BJ (cell line): Measurements from ENCODE around the gene PIK3CD. TPM values are rescaled to one million over a fixed set of nuclear protein-coding genes. Genes with fewer than 3 reads are reported as not detected.

Experiments used
- CTCF ChIA-PET: fragments of 350-600 bp; formaldehyde crosslinking; extraction: SDS; loops from one replicate; lab custom pipeline; 2021; ENCODE audit warnings: antibody characterized with exemption, inconsistent platforms; lab: Yijun Ruan, JAX
- POLR2A ChIA-PET: fragments of 300-600 bp; sonication (Branson Sonifier 250); formaldehyde crosslinking; extraction: SDS; loops from one replicate; lab custom pipeline; 2021; ENCODE audit warnings: antibody characterized with exemption; lab: Charles Lee
- DNase-seq: peaks from one replicate; pipeline ENCODE4 v3.0.0-alpha.2; 2011; ENCODE audit warnings: low read depth
- H3K27me3 ChIP-seq: 2 replicates; pipeline ENCODE4 v1.6.0; 2011; ENCODE audit warnings: low read length; ENCODE audit not compliant: control insufficient read depth, insufficient read depth
- H3K36me3 ChIP-seq: 2 replicates; pipeline ENCODE4 v1.5.1; 2011; ENCODE audit warnings: low read length; ENCODE audit not compliant: control insufficient read depth, insufficient read depth
- H3K4me3 ChIP-seq: 2 replicates; pipeline ENCODE4 v1.5.1; 2011; ENCODE audit warnings: low read depth, mild to moderate bottlenecking, control low read depth, low read length
- polyA plus RNA-seq: library from polyadenylated mRNA; depleted of rRNA; stranded (reverse); fragments of >200 nt; gene quantifications from 2 replicates; pipeline ENCODE4 v1.2.3, GENCODE V29; 2011
- TF ChIP-seq, protein P1 (sequence below): IDR thresholded peaks from 2 replicates; pipeline ENCODE4 v1.5.1; 2011; ENCODE audit warnings: low read depth, mild to moderate bottlenecking, control low read depth, inconsistent platforms, low read length, moderate library complexity; ENCODE audit not compliant: insufficient read depth

Gene PIK3CD
- polyA plus RNA-seq, 1 experiment = 9.2 TPM

DNA sequence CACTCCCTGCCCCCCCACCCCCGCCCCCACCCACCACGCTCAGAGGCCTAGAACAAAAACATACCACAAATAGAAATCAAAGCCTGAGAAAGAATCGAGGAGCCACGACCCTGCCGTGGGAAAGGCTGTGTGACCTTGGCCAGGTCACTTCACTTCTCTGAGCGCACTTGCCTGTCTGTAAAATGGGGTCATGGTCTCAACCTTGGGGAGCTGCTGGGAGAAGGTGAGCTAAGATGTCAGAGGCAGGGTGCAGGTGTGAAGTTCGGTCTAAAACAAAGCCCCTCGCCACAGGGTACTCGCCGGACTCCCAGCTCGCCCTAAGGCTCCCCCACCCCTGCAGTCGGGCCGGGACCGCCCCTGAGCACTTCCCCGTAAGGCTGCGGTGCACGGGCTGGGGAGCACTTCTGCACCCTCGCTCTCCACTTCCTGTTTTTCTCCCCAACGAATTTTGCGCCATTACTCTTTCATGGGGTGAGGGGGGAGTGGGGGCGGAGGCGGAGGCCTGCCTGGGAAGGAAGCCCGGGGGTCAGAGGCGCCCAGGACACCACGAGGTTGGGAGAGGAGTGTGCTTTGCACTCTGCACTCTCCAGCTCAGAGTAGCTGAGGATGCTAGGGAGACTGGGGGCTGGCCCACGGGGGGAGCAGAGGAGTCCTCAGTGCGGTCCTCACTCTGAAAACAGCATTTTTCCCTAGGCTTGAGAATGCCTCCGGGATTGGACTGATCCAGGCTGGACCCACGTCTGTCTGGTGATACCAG, 21.9 kb upstream of the PIK3CD start:
- Histone ChIP-seq H3K27me3 (no peaks in the 10 kb centered on the region), H3K4me3 (no peak overlapping the region), H3K36me3 (no peaks in the 10 kb centered on the region)
- CTCF ChIA-PET = interaction anchor here (1.3 to 5.1 kb wide), 4 partner anchors 89 to 240 kb away, joined by 5 to 50 read pairs (median 33); no protein-coding TSS in a partner anchor
- no peak for DNase-seq
- TF ChIP-seq, protein P1, sequence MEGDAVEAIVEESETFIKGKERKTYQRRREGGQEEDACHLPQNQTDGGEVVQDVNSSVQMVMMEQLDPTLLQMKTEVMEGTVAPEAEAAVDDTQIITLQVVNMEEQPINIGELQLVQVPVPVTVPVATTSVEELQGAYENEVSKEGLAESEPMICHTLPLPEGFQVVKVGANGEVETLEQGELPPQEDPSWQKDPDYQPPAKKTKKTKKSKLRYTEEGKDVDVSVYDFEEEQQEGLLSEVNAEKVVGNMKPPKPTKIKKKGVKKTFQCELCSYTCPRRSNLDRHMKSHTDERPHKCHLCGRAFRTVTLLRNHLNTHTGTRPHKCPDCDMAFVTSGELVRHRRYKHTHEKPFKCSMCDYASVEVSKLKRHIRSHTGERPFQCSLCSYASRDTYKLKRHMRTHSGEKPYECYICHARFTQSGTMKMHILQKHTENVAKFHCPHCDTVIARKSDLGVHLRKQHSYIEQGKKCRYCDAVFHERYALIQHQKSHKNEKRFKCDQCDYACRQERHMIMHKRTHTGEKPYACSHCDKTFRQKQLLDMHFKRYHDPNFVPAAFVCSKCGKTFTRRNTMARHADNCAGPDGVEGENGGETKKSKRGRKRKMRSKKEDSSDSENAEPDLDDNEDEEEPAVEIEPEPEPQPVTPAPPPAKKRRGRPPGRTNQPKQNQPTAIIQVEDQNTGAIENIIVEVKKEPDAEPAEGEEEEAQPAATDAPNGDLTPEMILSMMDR = no peak
- POLR2A ChIA-PET = no interaction called here

DNA sequence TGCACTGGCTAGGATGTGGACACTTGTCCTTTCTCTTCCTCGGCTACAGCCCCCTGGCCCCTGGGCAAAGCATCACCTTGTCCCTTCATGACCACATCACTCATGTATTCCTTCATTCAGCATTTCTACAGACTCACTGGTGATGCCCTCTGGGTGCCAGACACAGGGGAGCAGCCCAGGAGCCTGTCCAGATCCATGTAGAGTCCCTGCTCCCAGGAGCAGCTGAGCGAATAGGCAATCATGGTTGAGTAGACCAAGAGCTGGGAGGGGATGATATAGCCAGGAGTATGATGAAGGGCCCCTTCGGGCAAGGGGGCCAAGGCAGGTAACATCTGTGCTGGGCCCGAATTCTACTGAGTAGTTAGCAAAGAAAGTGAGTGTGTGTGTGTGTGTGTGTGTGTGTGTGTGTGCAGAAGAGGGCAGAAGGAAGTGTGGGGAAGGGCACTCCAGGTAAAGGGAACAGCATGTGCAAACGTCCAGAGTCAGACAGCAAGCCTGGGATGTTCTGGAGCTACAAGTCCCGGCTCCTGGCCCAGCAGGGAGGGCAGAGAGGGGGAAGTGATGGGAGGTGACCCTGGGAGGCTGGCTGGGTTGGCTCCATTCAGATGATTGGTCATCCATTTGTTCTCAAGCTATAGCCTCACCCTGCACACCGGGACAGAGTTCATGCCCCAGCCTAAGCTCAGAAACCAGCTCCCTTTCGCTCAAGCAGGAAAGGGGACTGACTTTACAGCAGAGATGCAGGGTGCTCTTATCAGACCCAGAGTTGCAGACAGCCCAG, 21.0 kb upstream of the PIK3CD start:
- CTCF ChIA-PET = interaction anchor here (0.7 to 5.1 kb wide), 6 partner anchors 28 to 238 kb away, joined by 3 to 28 read pairs (median 5); no protein-coding TSS in a partner anchor
- no peak for DNase-seq
- no peaks in the 10 kb centered on the region; the same call in 1 of the 2 replicates for H3K27me3 ChIP-seq
- TF ChIP-seq, protein P1 = no peak
- H3K4me3 ChIP-seq = no peak overlapping the region
- H3K36me3 ChIP-seq = no peaks in the 10 kb centered on the region
- POLR2A ChIA-PET = interaction anchor here (0.6 kb wide), 2 partner anchors 89 to 189 kb away, joined by 4 to 7 read pairs; no protein-coding TSS in a partner anchor

DNA sequence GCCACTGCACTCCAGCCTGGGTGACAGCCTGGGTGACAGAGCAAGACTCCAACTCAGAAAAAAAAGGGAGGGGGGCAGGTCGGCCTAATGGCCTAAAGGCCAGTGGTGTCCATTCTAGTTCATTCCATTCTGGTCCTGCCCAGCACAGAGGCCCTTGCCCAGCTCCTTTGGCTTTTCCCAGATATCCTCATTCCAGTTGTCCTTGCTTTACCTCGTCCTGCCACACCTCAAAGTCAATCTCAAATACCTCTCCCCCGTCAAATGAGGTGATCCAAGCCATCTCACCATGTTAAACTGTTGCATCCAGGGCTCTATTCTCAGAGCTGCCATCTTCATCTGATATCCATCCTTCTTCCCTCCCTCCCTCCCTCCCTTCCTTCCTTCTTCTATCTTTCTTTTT, 19.9 kb upstream of the PIK3CD start:
- Histone ChIP-seq H3K4me3 (no peak overlapping the region), H3K27me3 (no peaks in the 10 kb centered on the region; the same call in 1 of the 2 replicates), H3K36me3 (no peaks in the 10 kb centered on the region)
- CTCF ChIA-PET = interaction anchor here (0.9 to 1.5 kb wide), 4 partner anchors 37 to 236 kb away, joined by 3 to 8 read pairs (median 4); no protein-coding TSS in a partner anchor
- POLR2A ChIA-PET = no interaction called here
- TF ChIP-seq, protein P1 = no peak
- DNase-seq = no peak

DNA sequence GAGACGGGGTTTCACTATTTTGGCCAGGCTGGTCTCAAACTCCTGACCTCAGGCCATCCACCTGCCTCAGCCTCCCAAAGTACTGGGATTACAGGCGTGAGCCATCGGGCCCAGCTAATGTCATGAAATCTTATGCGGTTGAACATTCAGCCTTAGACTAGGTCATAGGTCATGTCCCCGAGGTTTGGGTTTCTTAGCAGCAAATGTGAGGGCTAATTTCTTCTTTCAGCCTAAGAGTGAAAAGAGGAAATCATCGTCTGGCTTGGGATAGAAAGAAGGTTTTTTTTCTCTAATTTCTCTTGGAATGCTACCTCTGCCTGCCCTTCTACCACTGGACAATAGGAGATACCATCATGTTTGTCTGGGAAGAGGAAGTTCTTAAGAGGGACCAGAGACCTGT, 18.0 kb upstream of the PIK3CD start:
- Histone ChIP-seq H3K36me3 (no peaks in the 10 kb centered on the region), H3K4me3 (no peak overlapping the region), H3K27me3 (no peaks in the 10 kb centered on the region; the same call in 1 of the 2 replicates)
- no peak for DNase-seq
- POLR2A ChIA-PET = no interaction called here
- TF ChIP-seq, protein P1 = no peak
- CTCF ChIA-PET = no interaction called here

DNA sequence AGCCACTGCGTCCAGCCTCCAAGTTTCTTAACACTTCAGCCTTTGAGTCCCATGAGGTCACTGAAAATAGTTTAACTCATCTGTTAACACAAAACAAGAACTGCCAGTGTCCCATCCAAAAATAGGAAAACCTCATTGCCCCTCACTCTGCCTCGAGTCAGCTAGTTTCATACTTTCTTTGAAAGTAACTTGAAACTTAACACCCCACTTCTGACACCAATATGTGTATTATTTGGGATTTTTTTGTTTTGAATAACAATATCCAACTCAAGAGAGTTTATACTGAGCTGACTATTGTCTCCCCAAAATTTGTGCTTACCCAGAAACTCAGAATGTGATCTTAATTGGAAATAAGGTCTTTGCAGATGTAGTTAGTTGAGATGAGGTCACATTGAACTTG, 16.9 kb upstream of the PIK3CD start:
- ChIA-PET POLR2A (no interaction called here), CTCF (interaction anchor here (1.1 to 5.8 kb wide), 2 partner anchors 7 to 11 kb away, joined by 5 to 33 read pairs; no protein-coding TSS in a partner anchor)
- H3K36me3 ChIP-seq = no peaks in the 10 kb centered on the region
- no peak for DNase-seq
- H3K4me3 ChIP-seq = no peak overlapping the region
- TF ChIP-seq, protein P1 = no peak
- H3K27me3 ChIP-seq = no peaks in the 10 kb centered on the region; the same call in 1 of the 2 replicates
